Measurements from ENCODE around the gene SP1. TPM values are rescaled to one million over a fixed set of nuclear protein-coding genes. Genes with fewer than 3 reads are reported as not detected.

SP1 gene
- total RNA-seq, 2 donors from 2014 or later: 50.9 to 65.6 TPM

- H3K27ac ChIP-seq: no peak overlapping the region
- DNase-seq (ENCODE audit: low spot score) (no peak), ATAC-seq (ENCODE audit: insufficient number of reproducible peaks, low FRiP score, low read depth) (no peak)
- no peak for TF ChIP-seq CTCF (IDR thresholded peaks at IDR 0.05)
- no peaks in the 10 kb centered on the region for H3K4me1 ChIP-seq (ENCODE audit: control insufficient read depth in 1 of 2, low read depth in 2 of 2)
- no peaks in the 10 kb centered on the region for H3K27me3 ChIP-seq (replicated peaks; ENCODE audit: insufficient read depth)
- no peaks in the 10 kb centered on the region for H3K9me3 ChIP-seq
- H3K36me3 ChIP-seq: no peaks in the 10 kb centered on the region
- H3K4me3 ChIP-seq: no peak overlapping the region
Measured at GRCh38 chr12:53334822-53335221, 45.2 kb upstream of the SP1 start.

- TF ChIP-seq CTCF (IDR thresholded peaks at IDR 0.05): no peak
- ATAC-seq (ENCODE audit: insufficient number of reproducible peaks, low FRiP score, low read depth): no peak
- Histone ChIP-seq H3K4me1 (ENCODE audit: control insufficient read depth in 1 of 2, low read depth in 2 of 2) (no peaks in the 10 kb centered on the region), H3K9me3 (no peaks in the 10 kb centered on the region), H3K4me3 (no peak within 1 kb of the TSS), H3K36me3 (no peaks in the 10 kb centered on the region), H3K27me3 (replicated peaks; ENCODE audit: insufficient read depth) (no peaks in the 10 kb centered on the region), H3K27ac (no peak within 1 kb of the TSS)
- no peak for DNase-seq (ENCODE audit: low spot score)
Measured at GRCh38 chr12:53336181-53336681, 43.7 kb upstream of the SP1 start, which contains the start of gene SP7. Gene SP7, minus strand, starts transcription at chr12:53336354. Its CDS starts 708 bp downstream, at chr12:53335646.

- no peaks in the 10 kb centered on the region for H3K36me3 ChIP-seq
- DNase-seq (ENCODE audit: low spot score): no peak
- H3K4me1 ChIP-seq (ENCODE audit: control insufficient read depth in 1 of 2, low read depth in 2 of 2): no peaks in the 10 kb centered on the region
- no peaks in the 10 kb centered on the region for H3K27me3 ChIP-seq (replicated peaks; ENCODE audit: insufficient read depth)
- H3K4me3 ChIP-seq: no peak overlapping the region
- no peak overlapping the region for H3K27ac ChIP-seq
- no peak for TF ChIP-seq CTCF (IDR thresholded peaks at IDR 0.05)
- no peaks in the 10 kb centered on the region for H3K9me3 ChIP-seq
- no peak for ATAC-seq (ENCODE audit: insufficient number of reproducible peaks, low FRiP score, low read depth)
Measured at GRCh38 chr12:53338017-53338416, 42.0 kb upstream of the SP1 start.

- H3K27ac ChIP-seq: no peak overlapping the region
- H3K4me3 ChIP-seq: no peak overlapping the region
- H3K36me3 ChIP-seq: no peaks in the 10 kb centered on the region
- no peaks in the 10 kb centered on the region for H3K9me3 ChIP-seq
- H3K27me3 ChIP-seq (replicated peaks; ENCODE audit: insufficient read depth): no peaks in the 10 kb centered on the region
- no peak for DNase-seq (ENCODE audit: low spot score)
- no peak for TF ChIP-seq CTCF (IDR thresholded peaks at IDR 0.05)
- ATAC-seq (ENCODE audit: insufficient number of reproducible peaks, low FRiP score, low read depth): no peak
- H3K4me1 ChIP-seq (ENCODE audit: control insufficient read depth in 1 of 2, low read depth in 2 of 2): no peaks in the 10 kb centered on the region
Measured at GRCh38 chr12:53338916-53339315, 41.1 kb upstream of the SP1 start.

GRCh38 chr12:53340398-53340797 lies 39.6 kb upstream of the SP1 start:
- H3K27ac ChIP-seq: no peak overlapping the region
- TF ChIP-seq CTCF (IDR thresholded peaks at IDR 0.05): no peak
- no peak overlapping the region for H3K4me3 ChIP-seq
- DNase-seq (ENCODE audit: low spot score) (no peak), ATAC-seq (ENCODE audit: insufficient number of reproducible peaks, low FRiP score, low read depth) (no peak)
- H3K9me3 ChIP-seq: no peaks in the 10 kb centered on the region
- peaks cover 4 to 7% of the 10 kb centered on the region in 2 donors for H3K4me1 ChIP-seq (ENCODE audit: control insufficient read depth in 1 of 2, low read depth in 2 of 2)
- no peaks in the 10 kb centered on the region for H3K27me3 ChIP-seq (replicated peaks; ENCODE audit: insufficient read depth)
- H3K36me3 ChIP-seq: no peaks in the 10 kb centered on the region

Measured in thoracic aorta (tissue), 2 donors.